Fibroblast of villous mesenchyme (primary cell): ENCODE data around the gene WNT7B. TPM values are rescaled to one million over a fixed set of nuclear protein-coding genes. Genes with fewer than 3 reads are reported as not detected.

Experiments used
- DNase-seq: peaks from one replicate; pipeline ENCODE4 v3.0.0-alpha.2; 2010; ENCODE audit warnings: low read depth
- H3K4me3 ChIP-seq: 2 replicates; pipeline ENCODE4 v1.5.1; 2011; ENCODE audit warnings: low read depth, mild to moderate bottlenecking, low read length
- CTCF ChIP-seq: IDR thresholded peaks from 2 replicates; pipeline ENCODE4 v1.5.1; 2012; ENCODE audit warnings: low read depth, mild to moderate bottlenecking, low read length; ENCODE audit not compliant: insufficient read depth
- total RNA-seq: library from RNA; depleted of rRNA; stranded (reverse); fragments of >200 nt; gene quantifications from 2 replicates; pipeline ENCODE4 v1.2.3, GENCODE V29; 2012

WNT7B gene
- total RNA-seq, 1 donor = under 0.01 TPM

- DNase-seq = no peak
- no peak for TF ChIP-seq CTCF
- H3K4me3 ChIP-seq = no peak overlapping the region
These were observed 61.8 kb downstream of the WNT7B start for GRCh38 chr22:45915151-45915550.

- no peak for DNase-seq
- TF ChIP-seq CTCF = no peak
- no peak overlapping the region for H3K4me3 ChIP-seq
These were observed 62.7 kb downstream of the WNT7B start for GRCh38 chr22:45914309-45914708.

- no peak for TF ChIP-seq CTCF
- H3K4me3 ChIP-seq = no peak overlapping the region
- DNase-seq = no peak
These were observed 64.1 kb downstream of the WNT7B start for GRCh38 chr22:45912910-45913309.

- no peak overlapping the region for H3K4me3 ChIP-seq
- DNase-seq = peak; percentile 76
- no peak for TF ChIP-seq CTCF
These were observed 65.2 kb downstream of the WNT7B start for GRCh38 chr22:45911601-45912271.

GRCh38 chr22:45910928-45911467, 66.0 kb downstream of the WNT7B start:
- no peak for TF ChIP-seq CTCF
- H3K4me3 ChIP-seq = no peak overlapping the region
- no peak for DNase-seq

- TF ChIP-seq CTCF = no peak
- DNase-seq = no peak
These were observed 68.0 kb downstream of the WNT7B start for GRCh38 chr22:45908961-45909360.

GRCh38 chr22:45907996-45908395, 69.0 kb downstream of the WNT7B start:
- no peak overlapping the region for H3K4me3 ChIP-seq
- DNase-seq = no peak
- TF ChIP-seq CTCF = no peak

More at GRCh38 chr22:45908961-45909360, 68.0 kb downstream of the WNT7B start:
- no peak overlapping the region for H3K4me3 ChIP-seq
